ENCODE data around the gene PABPN1L.
"Not testable (repeated sequence)": the region's sequence is repeated elsewhere in the genome, so short reads cannot be mapped to it uniquely, and the experiment has no call there.

The PABPN1L gene

DNA sequence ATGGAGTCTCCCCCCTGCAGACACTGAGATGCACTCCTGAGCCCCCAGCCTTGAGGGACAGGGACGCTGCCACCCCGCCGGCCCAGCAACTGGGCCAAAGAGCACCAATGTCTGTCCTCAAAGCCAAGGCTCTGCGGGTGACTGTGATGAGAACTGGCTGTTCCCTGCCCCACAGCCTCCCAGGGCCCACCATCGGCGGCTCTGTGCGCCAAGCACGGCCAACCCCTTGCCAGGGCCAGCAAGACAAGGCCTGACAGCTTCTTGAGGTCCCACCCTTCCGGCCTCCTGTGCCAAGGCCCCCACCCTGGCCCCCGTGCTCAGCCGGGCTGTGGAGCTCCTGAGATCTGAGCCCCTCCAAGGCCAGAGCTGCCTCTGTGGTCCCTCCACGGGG is 34.2 kb upstream of the PABPN1L start:
- no peak for DNase-seq

DNA sequence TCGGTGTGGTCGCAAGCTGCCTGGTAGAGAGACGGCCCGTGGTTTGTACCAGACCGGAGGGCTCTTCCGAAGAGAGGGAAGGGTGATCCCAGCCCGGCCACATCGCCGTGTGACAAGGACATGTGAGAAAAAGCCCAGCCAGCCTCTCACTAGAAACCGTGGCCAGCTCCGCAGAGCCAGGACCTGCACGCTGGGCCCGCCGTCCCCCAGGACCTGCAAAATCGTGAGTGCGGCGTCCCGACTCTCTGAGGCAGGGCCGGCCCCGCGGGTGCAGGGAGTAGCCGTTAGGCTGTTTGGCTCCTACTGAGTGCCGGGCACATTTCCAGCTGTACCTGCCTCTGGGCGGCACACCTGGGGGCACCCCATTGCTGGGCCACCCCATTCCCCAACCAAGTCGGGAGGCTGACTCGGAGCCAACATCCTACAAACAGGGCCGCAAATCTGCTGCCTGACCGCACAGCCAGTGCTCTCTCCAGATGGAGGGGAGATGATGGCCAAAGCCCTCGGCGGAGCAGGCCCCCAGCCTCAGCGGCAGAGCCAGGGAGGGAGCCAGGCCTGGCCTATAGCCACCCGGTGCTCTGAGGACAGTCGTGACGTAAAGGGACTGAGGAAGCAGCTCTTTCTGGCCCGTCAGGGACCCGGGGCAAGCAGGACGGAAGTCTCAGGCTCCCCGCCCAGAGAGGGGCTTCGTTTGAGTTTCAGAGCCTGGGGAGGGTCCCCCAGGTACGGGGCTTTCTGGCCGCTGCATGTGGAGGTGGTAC is 33.6 kb upstream of the PABPN1L start:
- DNase-seq = no peak

DNA sequence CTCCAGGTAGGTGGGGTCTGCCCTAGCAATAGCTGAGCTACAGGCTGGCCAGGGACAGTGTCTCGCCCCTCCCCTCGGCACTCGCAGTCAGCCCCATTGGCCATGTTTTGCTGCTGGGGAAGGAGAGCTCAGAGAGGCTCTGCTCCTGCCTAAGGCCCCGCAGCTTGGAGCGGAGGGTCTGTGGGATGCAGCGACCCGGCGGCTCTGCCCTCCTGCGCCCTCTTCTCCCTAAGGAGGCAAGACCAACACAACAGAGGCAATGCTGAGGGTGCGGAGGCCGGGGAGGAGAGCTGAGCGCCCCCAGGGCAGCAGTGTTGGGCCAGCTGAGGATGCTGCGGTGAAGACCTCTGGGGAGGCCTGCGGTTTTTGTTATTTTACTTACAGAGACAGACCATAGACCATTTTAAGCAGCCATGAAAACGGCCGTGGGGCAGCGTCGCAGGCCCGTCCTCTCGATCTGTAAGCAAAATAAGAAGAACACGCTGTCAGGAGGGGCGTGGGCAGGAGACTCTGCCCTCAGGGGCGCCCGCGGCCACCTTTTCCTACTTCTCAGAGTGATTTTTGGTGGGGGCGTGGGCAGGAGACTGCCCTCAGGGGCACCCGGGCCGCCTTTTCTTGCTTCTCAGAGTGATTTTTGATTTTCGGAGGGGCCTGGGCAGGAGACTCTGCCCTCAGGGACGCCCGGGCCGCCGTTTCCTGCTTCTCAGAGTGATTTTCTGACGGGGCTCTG is 31.4 kb upstream of the PABPN1L start:
- no peak for DNase-seq

DNA sequence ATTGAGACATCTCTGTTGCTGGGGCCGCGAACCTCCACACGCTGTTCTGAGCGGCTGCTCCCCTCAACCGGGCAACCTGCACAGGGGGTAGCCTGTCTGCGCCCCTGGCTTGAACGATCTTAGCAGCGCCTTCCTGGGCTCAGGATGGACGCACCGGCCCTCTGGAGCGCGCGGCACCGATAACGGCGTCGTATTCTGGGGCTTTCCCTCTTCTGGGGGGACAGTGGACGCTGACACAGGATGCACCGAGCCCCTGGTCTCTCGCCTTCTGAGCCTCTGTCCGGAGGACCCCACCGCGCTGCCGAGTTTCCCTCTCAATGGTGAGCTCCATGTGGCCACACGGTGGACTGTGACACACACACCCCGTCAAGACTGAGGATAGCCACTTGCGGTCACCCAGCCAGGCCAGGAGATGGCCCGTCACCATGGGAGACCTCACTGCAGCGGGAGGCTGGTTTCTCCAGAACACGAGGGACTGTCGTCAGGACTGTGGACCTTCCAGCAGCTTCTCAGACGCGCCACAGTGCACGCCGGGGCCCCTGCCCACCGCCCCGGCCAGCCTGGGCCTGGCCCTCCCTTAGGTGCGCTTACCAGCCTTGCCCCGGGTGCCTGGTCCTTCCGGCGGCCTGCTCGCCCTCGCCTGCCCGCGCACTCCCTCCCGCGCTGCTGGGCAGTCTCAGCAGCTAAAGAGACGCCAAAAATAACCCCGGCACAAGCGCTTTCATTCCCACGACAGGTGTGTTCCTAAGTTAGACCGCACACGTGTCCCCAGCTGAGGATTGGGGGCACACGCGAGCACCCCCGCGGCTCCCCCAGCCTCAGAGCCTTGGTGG is 30.0 kb upstream of the PABPN1L start:
- no peak for DNase-seq

DNA sequence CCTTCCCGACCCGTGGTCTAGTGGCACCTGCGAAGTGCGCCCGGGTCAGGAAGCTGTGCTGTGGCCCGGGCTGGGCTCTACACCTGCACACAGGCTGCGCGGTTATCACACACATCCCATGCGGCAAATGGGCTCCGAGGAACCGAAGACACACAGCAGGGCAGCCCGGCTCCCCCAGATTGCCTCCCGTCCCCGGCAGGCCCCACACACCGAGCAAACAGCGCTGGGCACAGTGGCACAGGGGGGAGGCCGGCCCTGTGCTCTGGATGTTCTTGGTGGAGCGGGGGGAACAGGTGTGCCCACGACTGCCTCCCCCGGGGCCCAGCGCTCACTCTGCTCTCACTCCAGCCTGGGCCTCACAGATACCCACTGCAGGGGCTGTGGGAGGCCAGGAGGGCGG is 28.9 kb upstream of the PABPN1L start:
- no peak for DNase-seq

DNA sequence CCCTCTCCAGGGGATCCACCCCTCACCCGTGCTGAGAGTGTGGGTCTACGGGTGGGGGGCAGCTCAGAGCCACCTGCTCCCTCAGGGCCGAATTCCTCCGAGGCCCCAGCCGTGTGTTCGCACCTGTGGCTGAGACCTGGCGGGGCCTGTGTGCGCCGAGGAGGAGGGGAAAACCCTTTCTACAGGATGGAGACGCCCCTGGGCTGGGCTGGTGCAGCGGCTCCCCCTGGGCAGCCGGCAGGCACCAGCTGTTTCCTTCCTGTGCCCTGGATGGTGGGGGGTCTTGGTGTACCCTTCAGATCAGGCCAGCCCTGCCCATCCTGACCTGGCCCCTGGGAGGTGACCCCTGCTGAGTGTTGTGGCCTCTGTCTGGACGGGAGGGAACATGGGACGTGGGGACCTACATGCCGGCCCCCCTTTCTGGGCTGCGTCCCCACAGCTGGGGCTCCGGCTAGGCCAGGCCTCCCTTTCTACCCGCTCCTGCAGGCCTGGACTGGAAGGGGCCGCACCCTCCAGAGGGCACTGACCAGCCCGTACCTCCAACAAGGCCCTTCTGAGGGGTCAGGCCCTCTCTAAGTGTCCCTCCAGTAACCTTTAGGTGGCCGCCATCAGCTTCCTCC is 28.3 kb upstream of the PABPN1L start:
- DNase-seq = no peak

DNA sequence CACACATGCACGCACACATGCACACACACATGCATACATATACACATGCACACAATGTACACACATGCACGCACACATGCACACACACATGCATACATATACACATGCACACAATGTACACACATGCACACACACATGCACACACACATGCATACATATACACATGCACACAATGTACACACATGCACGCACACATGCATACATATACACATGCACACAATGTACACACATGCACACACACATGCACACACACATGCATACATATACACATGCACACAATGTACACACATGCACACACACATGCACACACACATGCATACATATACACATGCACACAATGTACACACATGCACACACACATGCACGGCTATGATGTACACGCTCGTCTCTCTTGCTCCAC is 27.8 kb upstream of the PABPN1L start:
- DNase-seq = not testable (repeated sequence)

DNA sequence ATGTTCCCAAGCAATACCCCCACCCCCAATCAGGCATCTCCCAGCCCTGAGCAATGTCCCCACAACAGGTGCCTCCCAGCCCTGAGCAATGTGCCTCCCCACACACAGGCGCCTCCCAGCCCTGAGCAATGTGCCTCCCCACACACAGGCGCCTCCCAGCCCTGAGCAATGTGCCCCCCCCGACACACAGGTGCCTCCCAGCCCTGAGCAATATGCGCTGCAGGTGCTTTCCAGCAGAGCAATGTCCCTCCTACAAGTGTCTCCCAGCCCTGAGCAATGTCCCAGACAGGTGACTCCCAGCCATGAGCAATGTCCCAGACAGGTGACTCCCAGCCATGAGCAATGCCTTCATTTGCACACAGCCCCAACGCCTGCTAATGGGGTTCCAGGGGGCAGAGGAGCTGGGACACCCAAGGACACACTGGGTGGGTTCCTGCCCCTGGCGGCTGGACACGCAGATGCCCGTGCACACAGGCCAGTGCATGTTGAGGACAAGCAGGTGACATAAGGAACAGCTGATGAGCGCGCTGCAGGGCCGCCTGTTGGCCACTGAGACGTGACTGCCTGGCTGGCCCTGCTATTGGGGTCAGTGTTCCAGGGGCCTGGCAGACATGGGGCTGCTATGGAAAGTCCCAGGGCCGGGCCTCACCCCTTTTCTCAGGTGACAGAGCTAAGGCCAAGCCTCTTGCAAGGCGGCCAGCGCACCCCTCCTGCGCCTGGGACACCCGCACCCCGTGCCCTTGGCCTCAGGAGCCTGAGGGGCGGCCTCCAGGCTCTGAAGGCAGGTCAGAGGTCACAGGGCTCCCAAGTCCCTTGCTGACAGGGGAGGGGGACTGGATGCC is 26.9 kb upstream of the PABPN1L start:
- no peak for DNase-seq

DNA sequence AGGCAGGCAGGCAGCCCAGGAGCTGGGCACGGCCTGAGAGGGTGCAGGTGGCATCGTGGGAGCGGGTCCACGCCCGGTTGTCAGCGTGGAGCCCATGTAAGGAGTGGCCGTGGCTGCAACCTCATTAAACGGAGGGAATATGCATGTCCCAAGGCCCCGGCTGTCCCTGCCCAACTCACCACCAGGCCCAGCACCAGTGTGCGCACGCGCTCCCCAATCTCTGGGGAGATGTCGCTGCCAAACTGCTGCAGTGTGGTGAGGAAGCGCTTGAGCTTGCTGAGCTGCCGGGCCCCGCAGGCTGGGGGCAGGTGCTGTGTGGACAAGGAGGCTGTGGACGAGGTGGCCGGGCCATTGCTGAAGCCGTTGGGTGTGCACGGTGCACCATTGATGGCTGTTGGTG is 25.6 kb upstream of the PABPN1L start:
- DNase-seq = no peak

DNA sequence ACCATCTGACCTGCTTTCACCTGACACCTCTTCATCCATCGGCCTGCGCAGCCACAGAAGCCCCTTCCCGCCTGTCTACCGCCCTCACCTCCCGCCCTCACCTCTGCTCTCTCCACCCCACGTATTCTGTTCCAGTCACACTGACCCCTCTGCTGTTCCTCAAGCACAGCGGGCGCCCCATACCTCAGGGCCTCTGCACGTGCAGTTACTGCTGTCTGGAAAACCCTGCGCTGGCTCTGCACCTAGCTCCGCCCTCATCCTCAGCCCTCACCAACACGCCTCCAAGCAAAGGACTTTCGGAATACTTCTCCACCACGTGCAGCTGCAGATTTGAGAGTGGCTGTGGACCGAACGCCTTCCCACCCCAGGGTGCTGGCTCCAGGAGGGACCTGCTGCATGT is 24.6 kb upstream of the PABPN1L start:
- DNase-seq = no peak

DNA sequence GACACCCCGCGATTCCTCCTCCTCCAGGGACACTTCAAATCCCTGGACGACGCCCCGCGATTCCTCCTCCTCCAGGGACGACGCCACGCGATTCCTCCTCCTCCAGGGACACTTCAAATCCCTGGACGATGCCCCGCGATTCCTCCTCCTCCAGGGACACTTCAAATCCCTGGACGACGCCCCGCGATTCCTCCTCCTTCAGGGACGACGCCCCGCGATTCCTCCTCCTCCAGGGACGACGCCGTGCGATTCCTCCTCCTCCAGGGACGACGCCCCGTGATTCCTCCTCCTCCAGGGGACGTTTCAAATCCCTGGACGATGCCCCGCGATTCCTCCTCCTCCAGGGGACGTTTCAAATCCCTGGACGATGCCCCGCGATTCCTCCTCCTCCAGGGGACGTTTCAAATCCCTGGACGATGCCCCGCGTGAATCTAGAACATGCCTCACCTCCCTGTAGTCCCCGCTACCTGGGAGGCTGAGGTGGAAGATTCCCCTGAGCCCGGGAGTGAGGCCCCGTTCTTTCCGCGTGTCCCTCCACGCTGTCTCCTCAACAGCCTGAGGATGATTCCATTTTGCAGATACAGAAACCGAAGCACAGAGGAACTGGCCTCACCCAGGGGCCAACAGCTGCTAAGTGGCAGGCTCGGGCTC is 23.4 kb upstream of the PABPN1L start:
- not testable (repeated sequence) for DNase-seq

DNA sequence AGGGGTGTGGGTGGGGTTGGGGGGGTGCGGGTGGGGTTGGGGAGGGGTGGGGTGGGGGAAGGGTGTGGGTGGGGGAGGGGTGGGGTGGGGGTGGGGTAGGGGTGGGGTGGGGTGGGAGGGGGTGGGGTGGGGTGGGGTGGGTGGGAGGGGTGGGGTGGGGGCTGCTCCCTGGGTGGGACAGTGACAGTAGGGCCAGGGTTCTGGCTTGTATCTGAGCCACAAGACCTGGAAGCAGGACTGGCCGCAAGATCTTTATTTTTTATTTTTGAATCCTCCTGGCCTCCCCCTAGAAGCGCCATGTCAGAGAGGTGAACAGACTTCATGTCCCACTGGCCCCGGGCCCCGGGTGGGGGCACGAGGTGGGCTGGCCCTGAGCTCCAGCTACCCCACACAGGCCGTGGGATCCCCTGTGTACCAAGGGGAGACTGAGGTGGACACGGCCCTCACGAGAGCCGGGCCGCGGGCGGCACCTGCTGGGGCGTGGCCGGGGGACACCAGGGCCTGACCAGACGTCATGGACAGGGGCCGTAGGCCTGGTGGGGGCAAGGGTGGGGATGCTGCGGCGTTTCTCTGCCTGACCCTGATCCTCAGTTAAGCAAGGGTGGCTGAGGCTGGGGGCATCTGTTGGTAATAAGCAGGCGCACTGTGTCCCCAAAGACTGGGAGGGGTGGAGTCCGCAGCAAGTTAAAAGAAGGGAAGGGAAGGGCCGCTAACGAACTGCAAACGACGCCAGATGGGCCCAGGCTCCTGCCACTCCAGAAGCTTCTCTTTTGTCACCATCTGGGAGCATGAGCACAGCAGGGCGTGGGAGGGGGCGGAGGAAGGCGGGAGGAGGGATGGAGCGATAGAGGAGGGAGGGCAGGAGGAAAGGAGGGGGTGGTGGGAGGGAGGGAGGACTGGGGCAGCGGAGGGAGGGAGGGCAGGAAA is 22.3 kb upstream of the PABPN1L start:
- no peak for DNase-seq

DNA sequence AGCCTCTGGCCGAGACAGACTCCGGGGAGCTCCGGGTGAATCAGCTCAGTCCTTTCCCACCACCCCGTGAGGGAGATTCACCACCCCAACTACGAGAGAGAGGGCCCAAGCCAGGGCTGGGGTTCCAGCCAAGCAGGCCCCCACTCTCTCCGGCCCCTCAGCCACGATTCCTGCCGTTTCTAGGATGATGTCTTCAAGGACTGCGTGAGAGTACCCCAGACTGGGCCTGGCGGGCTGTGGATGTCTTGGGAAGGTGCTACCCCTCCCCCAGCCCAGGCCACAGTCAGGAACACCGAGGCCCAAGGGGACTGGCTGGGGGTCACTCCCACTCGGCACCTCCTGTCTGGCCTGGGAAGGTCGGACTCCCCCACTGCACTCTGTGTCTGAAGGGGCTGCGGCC is 21.6 kb upstream of the PABPN1L start:
- DNase-seq = no peak

DNA sequence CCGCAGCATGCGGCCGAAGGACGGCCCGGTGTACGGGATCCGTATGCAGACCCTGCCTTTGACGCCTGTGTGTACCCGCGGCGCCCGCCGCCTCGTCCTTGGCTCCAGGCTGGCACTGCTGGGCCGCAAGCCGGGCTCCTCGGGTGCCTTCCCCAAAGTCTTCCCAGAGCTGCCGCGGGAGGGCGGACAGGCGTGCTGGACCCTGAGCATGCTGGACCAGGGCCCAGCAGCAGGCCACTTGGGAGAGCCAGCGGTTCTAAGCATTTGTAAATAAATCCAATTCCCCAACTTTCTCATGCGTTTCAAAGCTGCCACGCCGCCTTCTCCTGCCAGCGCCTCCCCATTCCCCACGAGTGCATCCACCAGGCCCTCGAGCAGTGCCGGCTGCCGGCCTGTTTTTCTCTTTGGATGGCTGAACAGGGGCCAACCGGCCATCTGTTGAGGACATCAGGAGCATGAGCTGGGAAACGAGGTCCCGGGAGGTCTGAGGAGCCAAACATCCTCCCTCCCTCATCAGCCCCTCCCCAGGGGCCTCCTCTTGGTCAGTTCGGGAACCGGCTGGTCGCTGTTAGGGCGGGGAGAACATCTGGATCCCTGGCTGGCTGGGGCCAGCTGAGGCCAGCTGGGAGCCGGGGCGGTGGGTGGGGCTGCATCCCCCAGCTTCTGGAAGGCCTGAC is 20.5 kb upstream of the PABPN1L start:
- DNase-seq = no peak

DNA sequence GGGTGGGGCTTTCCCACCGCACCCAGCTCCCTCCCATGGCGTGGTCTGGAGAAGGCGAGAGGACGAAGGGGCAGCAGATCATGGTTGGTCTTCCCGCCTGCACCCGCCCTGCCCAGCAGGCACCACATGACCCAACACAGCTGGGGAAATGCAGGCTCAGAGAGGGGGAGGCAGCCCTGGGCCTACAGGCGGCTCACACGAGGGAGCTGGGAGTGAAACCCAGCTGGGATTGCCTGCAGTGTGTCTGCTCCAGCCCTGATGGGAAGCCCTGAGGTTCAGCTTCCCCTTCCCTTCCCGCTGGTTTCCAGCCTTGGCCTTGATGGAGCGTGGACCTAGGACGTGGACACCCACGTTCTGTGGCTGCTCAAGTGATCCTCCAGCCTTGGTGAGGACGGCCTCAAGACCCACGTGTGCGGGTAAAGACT is 20.0 kb upstream of the PABPN1L start:
- no peak for DNase-seq

DNA sequence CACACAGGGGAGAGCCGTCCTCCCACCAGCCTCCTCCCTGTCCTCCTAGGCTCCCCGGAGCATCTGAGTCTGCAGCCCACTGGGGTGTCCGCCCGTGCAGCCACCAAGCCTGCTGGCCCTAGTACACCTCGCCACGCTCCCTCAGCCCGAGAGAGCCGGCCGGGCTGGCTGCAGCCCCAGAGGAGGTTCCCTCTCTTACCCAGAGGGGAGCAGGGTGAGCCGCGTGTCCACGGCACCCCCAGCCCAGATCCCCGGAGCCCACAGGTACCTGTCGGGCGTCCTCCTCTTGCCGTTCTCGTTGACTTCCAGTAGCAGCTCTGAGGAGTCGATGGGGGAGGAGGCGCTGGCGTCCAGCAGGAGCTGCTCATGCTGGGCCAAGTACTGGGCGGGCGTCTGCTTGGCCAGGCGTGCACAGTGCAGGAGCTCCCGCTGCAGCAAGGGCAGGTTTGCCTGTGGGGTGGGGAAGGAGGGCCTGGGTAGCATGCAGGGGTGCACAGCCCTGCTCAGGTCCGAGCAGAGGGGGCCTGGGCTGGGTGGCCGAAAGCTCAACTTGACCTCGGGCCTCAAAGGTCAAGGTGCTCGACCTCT is 19.3 kb upstream of the PABPN1L start:
- DNase-seq = no peak

DNA sequence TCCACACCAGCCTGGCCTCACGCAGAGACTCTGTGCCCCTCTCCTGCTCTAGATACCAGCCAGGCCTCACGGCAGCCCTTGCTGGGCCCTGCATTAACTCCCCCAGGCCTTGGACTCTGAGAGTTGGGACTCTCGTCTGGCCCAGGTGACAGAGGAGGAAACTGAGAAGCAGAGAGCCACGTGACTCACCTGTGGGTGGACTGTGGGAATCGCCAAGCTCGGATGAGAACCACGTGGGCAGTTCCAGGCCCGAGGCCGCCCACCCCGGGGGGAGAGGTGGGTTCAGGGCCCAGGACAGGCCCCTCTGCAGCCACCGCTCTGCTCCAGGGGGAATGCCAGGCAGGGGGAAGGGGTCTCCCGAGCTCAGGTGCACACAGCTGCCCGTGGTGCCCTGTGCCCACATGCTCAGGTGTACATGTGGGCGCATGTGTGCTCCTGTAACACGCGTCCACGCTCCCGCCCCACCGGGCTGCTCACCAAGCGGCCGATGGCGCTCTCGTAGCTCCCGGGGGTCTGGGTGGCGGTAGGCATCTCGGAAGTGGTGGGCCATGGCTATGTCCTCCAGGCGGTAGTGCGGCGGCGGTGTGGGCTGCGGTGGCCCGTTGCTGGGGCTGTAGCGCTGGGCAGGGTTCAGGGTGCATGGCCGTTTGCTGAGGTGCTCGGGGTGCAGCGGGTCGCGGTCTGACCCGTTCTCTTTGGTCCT is 18.3 kb upstream of the PABPN1L start:
- DNase-seq = no peak

DNA sequence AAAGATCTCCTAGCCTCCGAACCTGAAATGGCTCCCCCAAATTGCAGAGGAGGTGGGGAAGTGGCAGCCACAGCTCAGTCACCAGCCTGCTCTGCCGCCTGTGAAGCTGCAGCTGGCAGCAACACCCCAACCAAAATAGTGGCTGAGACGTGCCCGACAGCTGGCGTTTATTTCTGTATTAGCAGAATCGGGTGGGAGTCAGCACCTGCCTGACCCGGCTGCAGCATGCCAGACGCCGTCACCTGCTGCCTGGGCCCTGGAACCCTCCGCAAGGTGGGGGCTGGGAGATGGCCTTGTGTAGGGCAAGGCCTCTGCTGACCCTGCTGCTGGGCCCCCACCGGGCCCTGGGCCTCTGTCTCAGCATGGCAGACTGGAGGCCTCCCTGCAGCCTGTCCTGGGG is 17.5 kb upstream of the PABPN1L start:
- no peak for DNase-seq
